H1 (cell line): ENCODE measurements around the gene LGALS8. TPM values are rescaled to one million over a fixed set of nuclear protein-coding genes. Genes with fewer than 3 reads are reported as not detected.

ENCODE experiments used
- CTCF ChIA-PET: fragments of 300-600 bp; sonication (Branson Sonifier 250); formaldehyde crosslinking; loops from one replicate; lab custom pipeline; 2021; ENCODE audit not compliant: partially characterized antibody; lab: Charles Lee
- POLR2A ChIA-PET: fragments of 300-600 bp; sonication (Branson Sonifier 250); formaldehyde crosslinking; loops from one replicate; lab custom pipeline; 2021; ENCODE audit warnings: inconsistent platforms; ENCODE audit not compliant: partially characterized antibody; lab: Charles Lee
- DNase-seq, 2 experiments: peaks; one replicate each; pipeline versions ENCODE4 v3.0.0 to v3.0.0-alpha.2; 2010 to 2022; ENCODE audit warnings: low spot score in 2 of 2, low read depth in 1 of 2, mixed read lengths in 1 of 2
- FAIRE-seq: peaks from 2 replicates; lab custom pipeline; 2011; peaks lifted over from hg19 to GRCh38; lab: Jason Lieb, UNC
- H2AFZ ChIP-seq: 2 replicates; pipeline ENCODE4 v1.8.1; 2012; ENCODE audit warnings: low read length, inconsistent platforms
- H2AK5ac ChIP-seq: 2 replicates; pipeline ENCODE4 v1.6.1; 2013; ENCODE audit warnings: low read depth, low read length
- H2BK120ac ChIP-seq: replicated peaks from 2 replicates; pipeline ENCODE3; 2013; ENCODE audit warnings: low read depth, low read length, inconsistent platforms
- H2BK12ac ChIP-seq: 2 replicates; pipeline ENCODE4 v1.6.1; 2013; ENCODE audit warnings: low read depth, low read length
- H2BK15ac ChIP-seq: 2 replicates; pipeline ENCODE4 v1.6.1; 2013; ENCODE audit warnings: low read length
- H2BK20ac ChIP-seq: 2 replicates; pipeline ENCODE4 v1.6.1; 2013; ENCODE audit warnings: low read length
- H2BK5ac ChIP-seq: 2 replicates; pipeline ENCODE4 v1.6.1; 2013; ENCODE audit warnings: low read depth, low read length
- H3K14ac ChIP-seq: 2 replicates; pipeline ENCODE4 v1.6.1; 2013; ENCODE audit warnings: inconsistent platforms; ENCODE audit not compliant: insufficient read length
- H3K18ac ChIP-seq: 2 replicates; pipeline ENCODE4 v1.6.1; 2013; ENCODE audit warnings: low read length; ENCODE audit errors: extremely low read depth
- H3K23ac ChIP-seq: 2 replicates; pipeline ENCODE4 v1.6.1; 2013; ENCODE audit warnings: inconsistent platforms; ENCODE audit not compliant: insufficient read length
- H3K23me2 ChIP-seq: 2 replicates; pipeline ENCODE4 v1.6.1; 2013; ENCODE audit warnings: low read depth, low read length
- H3K27ac ChIP-seq: 2 replicates; pipeline ENCODE4 v1.6.1; 2011; ENCODE audit warnings: low read depth, low read length, inconsistent platforms
- H3K27me3 ChIP-seq, 4 experiments: replicated peaks in 1 of 4; 1 replicate in 1 of 4; 2 replicates in 3 of 4; pipeline versions ENCODE4 v1.6.1 to v1.8.1; 2011 to 2013; ENCODE audit warnings: low read length in 3 of 4, mild to moderate bottlenecking in 3 of 4, inconsistent platforms in 2 of 4, mixed read lengths in 2 of 4, moderate library complexity in 1 of 4; ENCODE audit not compliant: control insufficient read depth in 3 of 4, insufficient read depth in 3 of 4; ENCODE audit errors: extremely low read depth in 1 of 4
- H3K36me3 ChIP-seq, 4 experiments: 2 replicates each; pipeline versions ENCODE4 v1.6.1 to v1.8.1; 2011 to 2013; ENCODE audit warnings: mild to moderate bottlenecking in 4 of 4, low read length in 3 of 4, moderate library complexity in 2 of 4, control low read depth in 1 of 4, inconsistent platforms in 1 of 4; ENCODE audit not compliant: insufficient read depth in 4 of 4, control insufficient read depth in 2 of 4
- H3K4ac ChIP-seq: replicated peaks from 2 replicates; pipeline ENCODE3; 2013; ENCODE audit warnings: low read length, low read depth, mixed read lengths, inconsistent platforms; ENCODE audit not compliant: insufficient read length
- H3K4me1 ChIP-seq, 4 experiments: replicated peaks in 1 of 4; 1 replicate in 1 of 4; 2 replicates in 3 of 4; pipeline versions ENCODE4 v1.6.1 to v1.8.1; 2011 to 2013; ENCODE audit warnings: low read length in 3 of 4, inconsistent platforms in 2 of 4, mixed read lengths in 1 of 4; ENCODE audit not compliant: insufficient read depth in 4 of 4, control insufficient read depth in 3 of 4
- H3K4me2 ChIP-seq, 2 experiments: 2 replicates each; pipeline versions ENCODE4 v1.6.1 to v1.8.1; 2011 to 2013; ENCODE audit warnings: low read depth in 2 of 2, low read length in 2 of 2, control low read depth in 1 of 2, inconsistent platforms in 1 of 2, mild to moderate bottlenecking in 1 of 2; ENCODE audit not compliant: insufficient read depth in 1 of 2
- H3K4me3 ChIP-seq, 4 experiments: fragments of 200-600, 300-600 bp in 1 of 4; sonication (generic), shearing (Covaris generic), sonication (Bioruptor Twin) in 1 of 4; 2 replicates each; pipeline versions ENCODE4 v1.5.1 to v1.8.1; 2011 to 2016; ENCODE audit warnings: low read length in 4 of 4, low read depth in 3 of 4, control low read depth in 2 of 4, inconsistent platforms in 2 of 4, mild to moderate bottlenecking in 2 of 4, mixed read lengths in 1 of 4, moderate library complexity in 1 of 4; ENCODE audit not compliant: insufficient read depth in 2 of 4; ENCODE audit errors: extremely low read depth in 1 of 4
- H3K56ac ChIP-seq: replicated peaks from 2 replicates; pipeline ENCODE3; 2013; ENCODE audit warnings: low read depth, mild to moderate bottlenecking, mixed read lengths, low read length, inconsistent platforms; ENCODE audit not compliant: insufficient read length
- H3K79me1 ChIP-seq: 2 replicates; pipeline ENCODE4 v1.6.1; 2013; ENCODE audit warnings: low read depth, low read length, control low read depth
- H3K79me2 ChIP-seq, 2 experiments: 2 replicates each; pipeline versions ENCODE4 v1.6.1 to v1.8.1; 2012 to 2013; ENCODE audit warnings: low read length in 2 of 2, mild to moderate bottlenecking in 2 of 2, inconsistent platforms in 1 of 2; ENCODE audit not compliant: insufficient read depth in 2 of 2, control insufficient read depth in 1 of 2
- H3K9ac ChIP-seq, 4 experiments: replicated peaks in 1 of 4; 1 replicate in 1 of 4; 2 replicates in 3 of 4; pipeline versions ENCODE4 v1.6.1 to v1.8.1; 2011 to 2013; ENCODE audit warnings: low read depth in 3 of 4, low read length in 3 of 4, control low read depth in 2 of 4, mild to moderate bottlenecking in 2 of 4, moderate library complexity in 2 of 4, inconsistent platforms in 1 of 4; ENCODE audit errors: extremely low read depth in 1 of 4
- H3K9me3 ChIP-seq, 2 experiments: 2 replicates each; pipeline versions ENCODE4 v1.6.1 to v1.8.1; 2012 to 2013; ENCODE audit warnings: mild to moderate bottlenecking in 2 of 2, moderate library complexity in 2 of 2, control low read depth in 1 of 2, inconsistent platforms in 1 of 2, low read depth in 1 of 2, low read length in 1 of 2, mixed read lengths in 1 of 2; ENCODE audit not compliant: insufficient read depth in 2 of 2
- H4K20me1 ChIP-seq, 2 experiments: replicated peaks in 1 of 2; 2 replicates each; pipeline versions ENCODE3 to v1.8.1; 2011 to 2013; ENCODE audit warnings: inconsistent platforms in 2 of 2, low read length in 2 of 2, mild to moderate bottlenecking in 1 of 2; ENCODE audit not compliant: insufficient read depth in 2 of 2, control insufficient read depth in 1 of 2
- H4K5ac ChIP-seq: 2 replicates; pipeline ENCODE4 v1.6.1; 2013; ENCODE audit warnings: low read length, low read depth, mixed read lengths, inconsistent platforms; ENCODE audit not compliant: insufficient read length
- H4K8ac ChIP-seq: 2 replicates; pipeline ENCODE4 v1.8.0; 2013; ENCODE audit warnings: mild to moderate bottlenecking, moderate library complexity, low read length, inconsistent platforms; ENCODE audit not compliant: insufficient read depth; ENCODE audit errors: extremely low read depth
- H4K91ac ChIP-seq: replicated peaks from 2 replicates; pipeline ENCODE3; 2013; ENCODE audit warnings: low read length, mixed read lengths, inconsistent platforms; ENCODE audit not compliant: insufficient read length
- BCL11A ChIP-seq, 2 experiments: IDR thresholded peaks; one replicate each; pipeline ENCODE4 v1.6.1; 2011; ENCODE audit warnings: low read depth in 2 of 2, low read length in 2 of 2, mild to moderate bottlenecking in 2 of 2
- CHD1 ChIP-seq: IDR thresholded peaks from 2 replicates; pipeline ENCODE4 v1.6.1; 2012; ENCODE audit warnings: low read depth, low read length, improper control_type of control experiment
- CTBP2 ChIP-seq: IDR thresholded peaks from 2 replicates; pipeline ENCODE4 v1.7.0; 2011; ENCODE audit warnings: borderline replicate concordance, mild to moderate bottlenecking, moderate library complexity, mixed read lengths, low read length; ENCODE audit not compliant: insufficient read depth, insufficient read length
- FOSL1 ChIP-seq: IDR thresholded peaks from 2 replicates; pipeline ENCODE4 v1.6.1; 2011; ENCODE audit warnings: mild to moderate bottlenecking, low read depth, low read length, moderate library complexity; ENCODE audit not compliant: insufficient read depth
- JUN ChIP-seq: IDR thresholded peaks from 2 replicates; pipeline ENCODE4 v1.6.1; 2011; ENCODE audit warnings: low read depth, mild to moderate bottlenecking, improper control_type of control experiment, low read length
- JUND ChIP-seq: IDR thresholded peaks from 2 replicates; pipeline ENCODE4 v1.6.1; 2011; ENCODE audit warnings: mild to moderate bottlenecking, improper control_type of control experiment, low read length
- POLR2A ChIP-seq, 2 experiments: IDR thresholded peaks; 1 replicate in 1 of 2; 2 replicates in 1 of 2; pipeline ENCODE4 v1.6.1; 2011; ENCODE audit warnings: low read depth in 2 of 2, low read length in 2 of 2, mild to moderate bottlenecking in 2 of 2; ENCODE audit errors: control extremely low read depth in 1 of 2
- RFX5 ChIP-seq: IDR thresholded peaks from 2 replicates; pipeline ENCODE4 v1.6.1; 2011; ENCODE audit warnings: low read depth, low read length, improper control_type of control experiment, borderline replicate concordance
- RNF2 ChIP-seq: fragments of 200-900, 300-1000 bp; sonication (generic); IDR thresholded peaks from 2 replicates; pipeline ENCODE4 v1.7.1; 2016; ENCODE audit warnings: borderline replicate concordance, low read depth, mild to moderate bottlenecking, antibody characterized with exemption, low read length; ENCODE audit not compliant: poor library complexity, severe bottlenecking; ENCODE audit errors: missing control alignments
- SAP30 ChIP-seq: fragments of 300-600 bp; sonication (generic); IDR thresholded peaks from 2 replicates; pipeline ENCODE4 v1.7.1; 2012; ENCODE audit warnings: low read length, moderate library complexity, mild to moderate bottlenecking, inconsistent platforms; ENCODE audit not compliant: insufficient read depth, insufficient replicate concordance
- SIN3A ChIP-seq, 2 experiments: IDR thresholded peaks in 1 of 2; conservative IDR thresholded peaks in 1 of 2; 2 replicates each; pipeline ENCODE4 v1.6.1; 2011 to 2012; ENCODE audit warnings: low read length in 2 of 2, improper control_type of control experiment in 1 of 2, low read depth in 1 of 2, mild to moderate bottlenecking in 1 of 2
- SP2 ChIP-seq: IDR thresholded peaks from 2 replicates; pipeline ENCODE4 v1.6.1; 2012; ENCODE audit warnings: mild to moderate bottlenecking, low read length, inconsistent platforms
- WGBS, 2 experiments: shearing (Covaris generic) in 1 of 2; methylation state at CpG; one replicate each; pipeline versions ENCODE4 v1.1.6 to v1.1.7; 2013 to 2015; ENCODE audit warnings: low lambda C conversion rate in 2 of 2, mixed read lengths in 2 of 2, inconsistent platforms in 1 of 2, low coverage in 1 of 2, missing lambda C conversion rate in 1 of 2; ENCODE audit not compliant: insufficient replicate concordance in 2 of 2, insufficient coverage in 1 of 2, insufficient read length in 1 of 2; ENCODE audit errors: extremely low coverage in 1 of 2, missing lambda C conversion rate in 1 of 2; 5-methylcytosine and 5-hydroxymethylcytosine counted together
- polyA plus RNA-seq, 7 experiments: library from polyadenylated mRNA; depleted of rRNA in 3 of 7; stranded (reverse) in 5 of 7; unstranded in 2 of 7; fragments of >200 nt in 5 of 7; fragments of 200-250 nt in 2 of 7; gene quantifications; 1 replicate in 5 of 7; 2 replicates in 1 of 7; 4 replicates in 1 of 7; pipeline versions ENCODE4 v1.2.1 to v1.2.3, GENCODE V29; 2011 to 2013; ENCODE audit warnings: missing spikeins in 2 of 7, mixed read lengths in 2 of 7
- total RNA-seq: library from RNA; stranded (reverse); fragmentation: NEBNext Ultra II Directional; extraction: Animal tissue kit (Norgen Biotek cat#: 25700); gene quantifications from 2 replicates; pipeline ENCODE4 v1.2.1, GENCODE V29; 2021

Gene LGALS8
- total and polyA plus RNA-seq, 2 of the 8 experiments (the other 6 are each of a cell fraction or from before 2014, with no cell fraction given), result 7.2 to 11.6 TPM

DNA sequence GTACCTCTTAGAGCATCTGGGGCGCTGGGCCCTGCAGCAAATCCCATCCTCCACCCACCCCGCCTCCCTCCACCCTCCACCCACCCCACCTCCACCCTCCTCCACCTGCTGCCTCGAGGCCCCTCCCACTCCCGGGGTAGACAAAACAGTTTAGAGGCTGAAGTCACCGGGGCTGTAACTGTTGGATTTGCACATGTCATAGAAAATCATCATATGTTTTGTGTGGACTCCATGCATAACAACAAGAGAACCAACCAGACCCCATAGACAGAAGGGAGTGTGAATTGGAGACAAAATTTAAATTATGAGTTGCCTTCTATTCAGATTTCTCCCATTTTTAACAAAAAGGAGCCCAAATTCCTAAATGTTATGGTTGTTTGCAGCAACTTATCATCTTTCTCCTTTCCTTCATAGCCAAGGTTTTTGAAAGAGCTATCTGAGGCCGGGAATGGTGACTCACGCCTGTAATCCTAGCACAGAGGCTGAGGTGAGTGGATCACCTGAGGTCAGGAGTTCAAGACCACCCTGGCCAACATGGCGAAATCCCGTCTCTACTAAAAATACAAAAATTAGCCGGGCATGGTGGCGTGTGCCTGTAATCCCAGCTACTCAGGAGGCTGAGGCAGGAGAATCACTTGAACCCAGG lies 28.2 kb upstream of the LGALS8 start:
- no peak overlapping the region for H2BK20ac ChIP-seq
- H4K5ac ChIP-seq, result no peak overlapping the region
- no peak overlapping the region for H3K9ac ChIP-seq
- H2BK12ac ChIP-seq, result no peak overlapping the region
- H3K14ac ChIP-seq, result no peak overlapping the region
- no peak overlapping the region for H3K4me3 ChIP-seq
- CTCF ChIA-PET, result interaction anchor here (0.7 to 1.0 kb wide), 3 partner anchors 14 to 323 kb away, joined by 3 read pairs; no protein-coding TSS in a partner anchor
- H3K18ac ChIP-seq, result no peak overlapping the region
- no peak overlapping the region for H3K4ac ChIP-seq
- H3K9me3 ChIP-seq, result no peaks in the 10 kb centered on the region
- WGBS, 2 experiments, result 77% methylated on average over 9 of the region's 11 CpGs; no CpG with 5 or more reads in 1 of the 2 experiments
- H3K23me2 ChIP-seq, result no peaks in the 10 kb centered on the region; the same call in 1 of the 2 replicates
- no peaks in the 10 kb centered on the region; a peak in 1 of 8 replicates for H3K36me3 ChIP-seq
- POLR2A ChIA-PET, result no interaction called here
- H4K91ac ChIP-seq, result no peak overlapping the region
- H3K27me3 ChIP-seq, result no peaks in the 10 kb centered on the region
- H3K4me2 ChIP-seq, result no peak overlapping the region
- H3K79me1 ChIP-seq, result no peaks in the 10 kb centered on the region
- H3K23ac ChIP-seq, result no peak overlapping the region
- no peak overlapping the region for H3K27ac ChIP-seq
- H2BK15ac ChIP-seq, result no peak overlapping the region
- H3K56ac ChIP-seq, result no peak overlapping the region
- no peak overlapping the region for H2AFZ ChIP-seq
- DNase-seq (no peak), FAIRE-seq (no peak)
- H2BK5ac ChIP-seq, result no peak overlapping the region
- H3K79me2 ChIP-seq, result no peaks in the 10 kb centered on the region
- no peak overlapping the region for H2AK5ac ChIP-seq
- no peaks in the 10 kb centered on the region for H4K20me1 ChIP-seq
- H3K4me1 ChIP-seq, result peaks cover 0 to 8% (median 2%) of the 10 kb centered on the region in 4 experiments; a peak in 3 of 7 replicates
- no peak overlapping the region for H2BK120ac ChIP-seq
- no peak overlapping the region for H4K8ac ChIP-seq
- TF ChIP-seq FOSL1 (no peak), CTBP2 (no peak), RFX5 (no peak), JUND (no peak), SAP30 (no peak), POLR2A (IDR thresholded peaks at IDR 0.05; ENCODE audit: control extremely low read depth in 1 of 2, low read depth in 2 of 2, low read length in 2 of 2) (no peak), CHD1 (no peak), RNF2 (no peak), SP2 (no peak), JUN (no peak), BCL11A (IDR thresholded peaks at IDR 0.05; ENCODE audit: low read depth in 2 of 2, low read length in 2 of 2) (no peak), SIN3A (conservative IDR thresholded peaks at IDR 0.05 in 1 of 2, IDR thresholded peaks at IDR 0.05 in 1 of 2; ENCODE audit: low read depth in 1 of 2, low read length in 2 of 2) (no peak)
